Activated CD4-positive, alpha-beta T cell treated with anti-CD3 and anti-CD28 coated beads, Interleukin-2, Interleukin-4, amounts not matched to agents 100 ng/mL and 50 ng/mL, durations not matched to agents 16 hours and 8 hours (primary cell): Measurements from ENCODE around the gene NEDD9.
A peak's percentile ranks its signal among the peaks of the same experiment; 100 is the strongest.

Experiments
- DNase-seq: peaks from one replicate; pipeline ENCODE4 v3.0.0-alpha.2; 2020; ENCODE audit warnings: low spot score

Gene NEDD9

GRCh38 chr6:11262242-11262641, 29.8 kb upstream of the NEDD9 start:
- no peak for DNase-seq

- DNase-seq = no peak
Measured at GRCh38 chr6:11260249-11261038, 28.0 kb upstream of the NEDD9 start.

- peak; percentile 45 for DNase-seq
Measured at GRCh38 chr6:11258260-11259237, 26.1 kb upstream of the NEDD9 start.

GRCh38 chr6:11255610-11256009, 23.1 kb upstream of the NEDD9 start:
- DNase-seq = no peak

- no peak for DNase-seq
Measured at GRCh38 chr6:11253594-11253993, 21.1 kb upstream of the NEDD9 start.

GRCh38 chr6:11251553-11252360, 19.3 kb upstream of the NEDD9 start:
- DNase-seq = no peak

GRCh38 chr6:11250108-11250507, 17.6 kb upstream of the NEDD9 start:
- no peak for DNase-seq

GRCh38 chr6:11248974-11249761, 16.7 kb upstream of the NEDD9 start:
- DNase-seq = no peak

- DNase-seq = no peak
Measured at GRCh38 chr6:11246722-11247121, 14.3 kb upstream of the NEDD9 start.

GRCh38 chr6:11245381-11246256, 13.2 kb upstream of the NEDD9 start:
- DNase-seq = no peak

GRCh38 chr6:11244387-11245126, 12.1 kb upstream of the NEDD9 start:
- no peak for DNase-seq

GRCh38 chr6:11243861-11244260, 11.4 kb upstream of the NEDD9 start:
- no peak for DNase-seq

- DNase-seq = no peak
Measured at GRCh38 chr6:11242711-11243110, 10.2 kb upstream of the NEDD9 start.

GRCh38 chr6:11241793-11242201, 9.3 kb upstream of the NEDD9 start:
- no peak for DNase-seq

- no peak for DNase-seq
Measured at GRCh38 chr6:11241154-11241792, 8.8 kb upstream of the NEDD9 start.

GRCh38 chr6:11237956-11238355, 5.5 kb upstream of the NEDD9 start:
- DNase-seq = no peak

GRCh38 chr6:11237428-11237827, 5.0 kb upstream of the NEDD9 start:
- DNase-seq = no peak

GRCh38 chr6:11236915-11237314, 4.4 kb upstream of the NEDD9 start:
- no peak for DNase-seq
